ENCODE results near the gene ZFYVE27.

The ZFYVE27 gene

GRCh38 chr10:97779492-97779891, 42.6 kb downstream of the ZFYVE27 start:
- WGBS (ENCODE audit: extremely low coverage, insufficient coverage, insufficient read length) = 100% methylated on average over 1 of the region's 4 CpGs
- H3K9me3 ChIP-seq (ENCODE audit: insufficient read depth, low read depth, low read length) = no peaks in the 10 kb centered on the region
- H3K23ac ChIP-seq (ENCODE audit: low read length) = no peak overlapping the region
- no peak overlapping the region for H2AFZ ChIP-seq (ENCODE audit: insufficient read depth, low read length, poor library complexity)
- H3K4me2 ChIP-seq (ENCODE audit: low read length) = no peak overlapping the region
- H3K4ac ChIP-seq (ENCODE audit: low read depth, low read length) = no peak overlapping the region
- H3K18ac ChIP-seq (ENCODE audit: low read length) = no peak overlapping the region
- H3K27ac ChIP-seq (ENCODE audit: low read depth, low read length) = no peak overlapping the region
- H4K8ac ChIP-seq (ENCODE audit: low read depth, low read length) = no peak overlapping the region
- no peak overlapping the region for H2BK120ac ChIP-seq (ENCODE audit: insufficient read depth, low read length, poor library complexity)
- H3K36me3 ChIP-seq (ENCODE audit: control insufficient read depth in 1 of 2, insufficient read depth in 2 of 2, low read length in 2 of 2) = no peaks in the 10 kb centered on the region
- H4K12ac ChIP-seq (ENCODE audit: low read depth, low read length) = no peak overlapping the region
- H3K14ac ChIP-seq (ENCODE audit: low read length) = no peak overlapping the region
- DNase-seq = no peak
- H3K4me1 ChIP-seq (ENCODE audit: control insufficient read depth in 1 of 2, insufficient read depth in 2 of 2, low read length in 2 of 2) = no peaks in the 10 kb centered on the region
- H3K79me2 ChIP-seq (ENCODE audit: control insufficient read depth, insufficient read depth, low read length, poor library complexity) = no peaks in the 10 kb centered on the region
- no peak overlapping the region for H3K9ac ChIP-seq (ENCODE audit: low read length)
- no peak overlapping the region for H3K4me3 ChIP-seq (ENCODE audit: low read depth, low read length)
- no peak overlapping the region for H2BK12ac ChIP-seq (ENCODE audit: low read length)
- no peaks in the 10 kb centered on the region for H3K27me3 ChIP-seq (ENCODE audit: insufficient read depth, low read length)
- H2BK5ac ChIP-seq (ENCODE audit: low read depth, low read length, poor library complexity) = no peak overlapping the region
- no peaks in the 10 kb centered on the region for H3K79me1 ChIP-seq (ENCODE audit: low read length)
- H2AK5ac ChIP-seq (ENCODE audit: low read length) = no peak overlapping the region
- H4K91ac ChIP-seq (ENCODE audit: low read depth, low read length) = no peak overlapping the region

- Histone ChIP-seq H2AK5ac (ENCODE audit: low read length) (no peak overlapping the region), H3K4me3 (ENCODE audit: low read depth, low read length) (no peak overlapping the region), H3K79me2 (ENCODE audit: control insufficient read depth, insufficient read depth, low read length, poor library complexity) (no peaks in the 10 kb centered on the region), H3K18ac (ENCODE audit: low read length) (no peak overlapping the region), H3K36me3 (ENCODE audit: control insufficient read depth in 1 of 2, insufficient read depth in 2 of 2, low read length in 2 of 2) (no peaks in the 10 kb centered on the region), H4K91ac (ENCODE audit: low read depth, low read length) (no peak overlapping the region), H3K27me3 (ENCODE audit: insufficient read depth, low read length) (no peaks in the 10 kb centered on the region), H4K12ac (ENCODE audit: low read depth, low read length) (no peak overlapping the region), H3K4me2 (ENCODE audit: low read length) (no peak overlapping the region), H4K8ac (ENCODE audit: low read depth, low read length) (no peak overlapping the region), H3K79me1 (ENCODE audit: low read length) (no peaks in the 10 kb centered on the region), H2BK12ac (ENCODE audit: low read length) (no peak overlapping the region), H2BK120ac (ENCODE audit: insufficient read depth, low read length, poor library complexity) (no peak overlapping the region), H3K4ac (ENCODE audit: low read depth, low read length) (no peak overlapping the region), H3K27ac (ENCODE audit: low read depth, low read length) (no peak overlapping the region), H3K23ac (ENCODE audit: low read length) (no peak overlapping the region), H3K9ac (ENCODE audit: low read length) (no peak overlapping the region), H3K4me1 (ENCODE audit: control insufficient read depth in 1 of 2, insufficient read depth in 2 of 2, low read length in 2 of 2) (no peaks in the 10 kb centered on the region), H2AFZ (ENCODE audit: insufficient read depth, low read length, poor library complexity) (no peak overlapping the region), H3K14ac (ENCODE audit: low read length) (no peak overlapping the region), H2BK5ac (ENCODE audit: low read depth, low read length, poor library complexity) (no peak overlapping the region), H3K9me3 (ENCODE audit: insufficient read depth, low read depth, low read length) (no peaks in the 10 kb centered on the region)
- no CpG with 5 or more reads among the region's 3 CpGs for WGBS (ENCODE audit: extremely low coverage, insufficient coverage, insufficient read length)
- DNase-seq = no peak
These were observed 43.0 kb downstream of the ZFYVE27 start for GRCh38 chr10:97779975-97780374.

- H2BK5ac ChIP-seq (ENCODE audit: low read depth, low read length, poor library complexity) = no peak overlapping the region
- no peak overlapping the region for H3K27ac ChIP-seq (ENCODE audit: low read depth, low read length)
- no peaks in the 10 kb centered on the region for H3K79me1 ChIP-seq (ENCODE audit: low read length)
- H2AFZ ChIP-seq (ENCODE audit: insufficient read depth, low read length, poor library complexity) = no peak overlapping the region
- no peak overlapping the region for H2BK120ac ChIP-seq (ENCODE audit: insufficient read depth, low read length, poor library complexity)
- no peak overlapping the region for H4K8ac ChIP-seq (ENCODE audit: low read depth, low read length)
- H3K4me1 ChIP-seq (ENCODE audit: control insufficient read depth in 1 of 2, insufficient read depth in 2 of 2, low read length in 2 of 2) = no peaks in the 10 kb centered on the region
- H3K23ac ChIP-seq (ENCODE audit: low read length) = no peak overlapping the region
- no peak overlapping the region for H3K14ac ChIP-seq (ENCODE audit: low read length)
- no peaks in the 10 kb centered on the region for H3K9me3 ChIP-seq (ENCODE audit: insufficient read depth, low read depth, low read length)
- H2BK12ac ChIP-seq (ENCODE audit: low read length) = no peak overlapping the region
- no peak overlapping the region for H4K12ac ChIP-seq (ENCODE audit: low read depth, low read length)
- H4K91ac ChIP-seq (ENCODE audit: low read depth, low read length) = no peak overlapping the region
- WGBS (ENCODE audit: extremely low coverage, insufficient coverage, insufficient read length) = no CpG with 5 or more reads among the region's 7 CpGs
- no peak overlapping the region for H3K18ac ChIP-seq (ENCODE audit: low read length)
- no peak overlapping the region for H3K9ac ChIP-seq (ENCODE audit: low read length)
- no peak overlapping the region for H3K4ac ChIP-seq (ENCODE audit: low read depth, low read length)
- DNase-seq = no peak
- H3K27me3 ChIP-seq (ENCODE audit: insufficient read depth, low read length) = no peaks in the 10 kb centered on the region
- no peak overlapping the region for H2AK5ac ChIP-seq (ENCODE audit: low read length)
- H3K79me2 ChIP-seq (ENCODE audit: control insufficient read depth, insufficient read depth, low read length, poor library complexity) = no peaks in the 10 kb centered on the region
- H3K4me2 ChIP-seq (ENCODE audit: low read length) = no peak overlapping the region
- no peak overlapping the region for H3K4me3 ChIP-seq (ENCODE audit: low read depth, low read length)
- H3K36me3 ChIP-seq (ENCODE audit: control insufficient read depth in 1 of 2, insufficient read depth in 2 of 2, low read length in 2 of 2) = no peaks in the 10 kb centered on the region
These were observed 44.1 kb downstream of the ZFYVE27 start for GRCh38 chr10:97780841-97781617.

- no peaks in the 10 kb centered on the region for H3K79me1 ChIP-seq (ENCODE audit: low read length)
- no peak overlapping the region for H3K4me2 ChIP-seq (ENCODE audit: low read length)
- H3K79me2 ChIP-seq (ENCODE audit: control insufficient read depth, insufficient read depth, low read length, poor library complexity) = no peaks in the 10 kb centered on the region
- no peak overlapping the region for H3K4me3 ChIP-seq (ENCODE audit: low read depth, low read length)
- H3K27me3 ChIP-seq (ENCODE audit: insufficient read depth, low read length) = no peaks in the 10 kb centered on the region
- H3K4me1 ChIP-seq (ENCODE audit: control insufficient read depth in 1 of 2, insufficient read depth in 2 of 2, low read length in 2 of 2) = no peaks in the 10 kb centered on the region
- WGBS (ENCODE audit: extremely low coverage, insufficient coverage, insufficient read length) = no CpG with 5 or more reads among the region's 14 CpGs
- H3K23ac ChIP-seq (ENCODE audit: low read length) = no peak overlapping the region
- H2BK12ac ChIP-seq (ENCODE audit: low read length) = no peak overlapping the region
- H2AFZ ChIP-seq (ENCODE audit: insufficient read depth, low read length, poor library complexity) = no peak overlapping the region
- H3K14ac ChIP-seq (ENCODE audit: low read length) = no peak overlapping the region
- H4K8ac ChIP-seq (ENCODE audit: low read depth, low read length) = no peak overlapping the region
- DNase-seq = no peak
- no peak overlapping the region for H3K18ac ChIP-seq (ENCODE audit: low read length)
- H3K9me3 ChIP-seq (ENCODE audit: insufficient read depth, low read depth, low read length) = no peaks in the 10 kb centered on the region
- no peak overlapping the region for H2AK5ac ChIP-seq (ENCODE audit: low read length)
- no peaks in the 10 kb centered on the region for H3K36me3 ChIP-seq (ENCODE audit: control insufficient read depth in 1 of 2, insufficient read depth in 2 of 2, low read length in 2 of 2)
- no peak overlapping the region for H4K12ac ChIP-seq (ENCODE audit: low read depth, low read length)
- no peak overlapping the region for H3K9ac ChIP-seq (ENCODE audit: low read length)
- no peak overlapping the region for H2BK5ac ChIP-seq (ENCODE audit: low read depth, low read length, poor library complexity)
- H3K4ac ChIP-seq (ENCODE audit: low read depth, low read length) = no peak overlapping the region
- H3K27ac ChIP-seq (ENCODE audit: low read depth, low read length) = no peak overlapping the region
- H2BK120ac ChIP-seq (ENCODE audit: insufficient read depth, low read length, poor library complexity) = no peak overlapping the region
- H4K91ac ChIP-seq (ENCODE audit: low read depth, low read length) = no peak overlapping the region
These were observed 44.8 kb downstream of the ZFYVE27 start for GRCh38 chr10:97781618-97782331.

Measured in trophoblast cell (in vitro differentiated cells and primary cell).